AG09319 (cell line): ENCODE measurements around the gene SIN3B.

ENCODE experiments used
- DNase-seq: peaks from one replicate; pipeline ENCODE4 v3.0.0-alpha.2; 2010; ENCODE audit warnings: low read depth; ENCODE audit errors: extremely low read depth
- TF ChIP-seq, protein P1 (sequence below): IDR thresholded peaks from 2 replicates; pipeline ENCODE4 v1.5.1; 2011; ENCODE audit warnings: low read depth, mild to moderate bottlenecking, inconsistent platforms, low read length, moderate library complexity

The SIN3B gene

DNA sequence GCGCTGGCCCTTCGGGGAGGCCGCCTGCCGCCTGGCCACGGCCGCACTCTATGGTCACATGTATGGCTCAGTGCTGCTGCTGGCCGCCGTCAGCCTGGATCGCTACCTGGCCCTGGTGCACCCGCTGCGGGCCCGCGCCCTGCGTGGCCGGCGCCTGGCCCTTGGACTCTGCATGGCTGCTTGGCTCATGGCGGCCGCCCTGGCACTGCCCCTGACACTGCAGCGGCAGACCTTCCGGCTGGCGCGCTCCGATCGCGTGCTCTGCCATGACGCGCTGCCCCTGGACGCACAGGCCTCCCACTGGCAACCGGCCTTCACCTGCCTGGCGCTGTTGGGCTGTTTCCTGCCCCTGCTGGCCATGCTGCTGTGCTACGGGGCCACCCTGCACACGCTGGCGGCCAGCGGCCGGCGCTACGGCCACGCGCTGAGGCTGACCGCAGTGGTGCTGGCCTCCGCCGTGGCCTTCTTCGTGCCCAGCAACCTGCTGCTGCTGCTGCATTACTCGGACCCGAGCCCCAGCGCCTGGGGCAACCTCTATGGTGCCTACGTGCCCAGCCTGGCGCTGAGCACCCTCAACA, 60.8 kb downstream of the SIN3B start:
- TF ChIP-seq, protein P1, sequence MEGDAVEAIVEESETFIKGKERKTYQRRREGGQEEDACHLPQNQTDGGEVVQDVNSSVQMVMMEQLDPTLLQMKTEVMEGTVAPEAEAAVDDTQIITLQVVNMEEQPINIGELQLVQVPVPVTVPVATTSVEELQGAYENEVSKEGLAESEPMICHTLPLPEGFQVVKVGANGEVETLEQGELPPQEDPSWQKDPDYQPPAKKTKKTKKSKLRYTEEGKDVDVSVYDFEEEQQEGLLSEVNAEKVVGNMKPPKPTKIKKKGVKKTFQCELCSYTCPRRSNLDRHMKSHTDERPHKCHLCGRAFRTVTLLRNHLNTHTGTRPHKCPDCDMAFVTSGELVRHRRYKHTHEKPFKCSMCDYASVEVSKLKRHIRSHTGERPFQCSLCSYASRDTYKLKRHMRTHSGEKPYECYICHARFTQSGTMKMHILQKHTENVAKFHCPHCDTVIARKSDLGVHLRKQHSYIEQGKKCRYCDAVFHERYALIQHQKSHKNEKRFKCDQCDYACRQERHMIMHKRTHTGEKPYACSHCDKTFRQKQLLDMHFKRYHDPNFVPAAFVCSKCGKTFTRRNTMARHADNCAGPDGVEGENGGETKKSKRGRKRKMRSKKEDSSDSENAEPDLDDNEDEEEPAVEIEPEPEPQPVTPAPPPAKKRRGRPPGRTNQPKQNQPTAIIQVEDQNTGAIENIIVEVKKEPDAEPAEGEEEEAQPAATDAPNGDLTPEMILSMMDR = no peak
- DNase-seq = no peak

DNA sequence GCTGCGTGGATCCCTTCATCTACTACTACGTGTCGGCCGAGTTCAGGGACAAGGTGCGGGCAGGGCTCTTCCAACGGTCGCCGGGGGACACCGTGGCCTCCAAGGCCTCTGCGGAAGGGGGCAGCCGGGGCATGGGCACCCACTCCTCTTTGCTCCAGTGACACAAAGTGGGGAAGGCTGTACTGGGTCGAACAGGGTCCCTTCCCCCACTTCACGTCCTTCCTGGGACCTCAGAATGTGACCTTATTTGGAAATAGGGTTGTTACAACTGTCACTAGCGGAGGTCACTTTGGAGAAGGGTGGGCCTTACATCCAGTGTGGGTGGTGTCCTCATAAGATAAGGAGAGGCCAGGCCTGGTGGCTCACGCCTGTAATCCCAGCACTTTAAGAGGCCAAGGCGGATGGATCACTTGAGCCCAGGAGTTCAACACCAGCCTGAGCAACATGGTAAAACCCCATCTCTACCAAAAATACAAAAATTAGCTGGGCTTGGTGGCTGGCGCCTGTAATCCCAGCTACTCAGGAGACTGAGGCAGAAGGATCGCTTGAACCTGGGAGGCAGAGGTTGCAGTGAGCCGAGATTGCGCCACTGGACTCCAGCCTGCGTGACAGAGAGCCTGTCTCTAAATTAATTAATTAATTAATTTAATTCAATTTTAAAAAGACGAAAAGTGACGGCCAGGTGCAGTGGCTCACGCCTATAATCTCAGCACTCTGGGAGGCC, 61.4 kb downstream of the SIN3B start:
- TF ChIP-seq, protein P1 = no peak
- no peak for DNase-seq

DNA sequence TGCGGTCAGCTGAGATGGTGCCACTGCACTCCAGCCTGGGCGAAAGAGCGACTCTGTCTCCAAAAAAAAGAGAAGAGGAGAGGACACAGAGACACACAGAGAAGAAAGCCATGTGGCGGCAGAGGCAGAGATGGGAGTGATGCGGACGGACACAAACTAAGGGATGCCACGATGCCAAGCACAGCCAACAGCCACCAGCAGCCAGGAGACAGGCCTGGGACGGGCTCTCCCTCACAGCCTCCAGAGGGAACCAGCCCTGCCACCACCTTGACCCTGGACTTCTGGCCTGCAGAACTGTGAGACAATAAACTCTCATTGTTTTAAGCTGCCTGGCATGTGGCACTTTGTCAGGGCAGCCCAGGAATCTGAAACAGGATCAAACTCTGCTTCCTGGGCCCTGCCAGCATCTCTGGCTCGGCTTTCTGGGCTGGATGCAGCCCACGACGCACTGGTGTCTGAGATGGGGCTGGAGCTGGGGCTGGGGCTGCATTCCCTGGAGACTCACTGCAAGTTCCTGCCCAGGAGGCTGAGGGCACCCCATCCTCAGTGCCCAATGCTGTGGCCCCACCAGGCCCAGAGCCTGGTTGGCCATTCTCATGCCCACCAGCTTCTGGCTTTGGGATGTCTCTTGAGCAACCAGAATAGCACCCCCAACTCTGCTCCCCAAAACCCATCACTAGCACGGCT, 62.6 kb downstream of the SIN3B start:
- DNase-seq = no peak
- TF ChIP-seq, protein P1 = no peak

DNA sequence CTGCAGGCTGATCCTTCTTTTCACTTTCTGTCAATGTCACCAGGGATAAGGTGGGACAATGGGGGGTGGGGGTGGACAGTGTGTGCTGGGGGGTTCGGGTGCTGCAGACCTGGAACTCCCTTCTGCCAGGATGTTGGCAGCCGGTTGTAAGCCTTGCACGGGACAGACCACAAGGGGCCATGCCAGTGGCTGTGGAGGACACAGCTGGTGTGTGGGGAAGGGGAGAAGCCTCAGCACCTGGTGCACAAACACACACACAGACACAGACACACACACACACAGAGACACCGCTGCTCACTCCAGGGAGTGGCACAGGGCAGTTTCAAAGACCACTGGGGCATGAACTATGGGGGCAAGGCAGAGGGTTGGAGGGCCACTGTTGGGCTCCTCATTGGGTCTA, 63.2 kb downstream of the SIN3B start:
- TF ChIP-seq, protein P1 = no peak
- DNase-seq = no peak

DNA sequence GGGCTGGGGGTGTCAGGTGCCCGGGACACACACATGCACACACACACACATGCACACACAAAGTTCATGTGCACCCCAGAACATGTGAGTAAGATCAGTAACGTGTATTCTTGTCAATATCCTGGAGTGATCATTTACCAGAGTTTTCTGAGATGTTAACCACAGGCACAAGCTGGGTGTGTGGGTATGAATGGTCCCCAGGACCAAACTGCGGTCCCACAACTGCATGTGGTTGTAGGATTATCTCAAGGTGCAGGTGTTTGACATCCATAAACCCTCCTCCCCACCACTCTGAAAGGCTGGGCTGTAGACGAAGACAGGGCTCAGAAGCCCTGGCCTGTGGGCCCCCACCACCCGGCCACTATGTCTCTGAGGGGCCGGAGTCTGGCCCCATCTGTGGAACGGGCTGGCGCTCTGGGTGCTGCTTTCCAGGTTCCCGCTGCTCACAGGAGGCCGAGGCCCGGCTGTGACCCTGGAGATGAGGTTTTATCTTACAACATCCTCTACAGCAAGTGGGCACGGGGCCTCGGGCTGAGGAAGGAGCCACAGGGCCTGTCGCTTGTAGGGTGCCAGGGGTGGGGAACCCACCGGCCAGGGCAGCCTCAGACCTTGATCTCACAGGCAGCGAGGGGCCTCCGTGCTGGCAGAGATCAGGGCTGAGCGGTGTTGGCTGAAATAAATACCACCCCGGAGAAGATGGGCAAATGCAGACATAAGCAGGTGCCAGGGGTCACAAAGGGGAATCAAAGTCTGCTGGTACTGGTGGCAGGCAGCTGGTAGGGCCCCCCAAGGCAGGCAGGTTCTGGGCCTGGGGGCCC, 63.9 kb downstream of the SIN3B start:
- DNase-seq = no peak
- TF ChIP-seq, protein P1 = no peak

DNA sequence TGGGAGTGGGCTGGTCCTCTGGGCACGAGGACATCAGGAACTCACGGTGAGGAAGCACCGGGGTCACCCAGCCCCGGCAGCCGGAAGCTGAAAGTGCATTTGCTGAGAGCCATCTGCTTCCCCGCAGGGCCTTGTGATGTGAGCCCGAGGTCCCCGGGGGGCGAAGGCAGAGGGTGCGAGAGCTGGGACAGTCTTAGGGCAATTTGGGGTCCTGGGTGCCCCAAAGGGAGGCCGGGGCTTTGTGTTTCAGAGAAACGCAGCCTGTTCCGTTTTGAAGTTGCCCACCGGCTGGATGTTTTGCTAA, 64.4 kb downstream of the SIN3B start:
- no peak for DNase-seq

More for the DNA sequence above, 64.4 kb downstream of the SIN3B start:
- TF ChIP-seq, protein P1 = no peak
